Measurements from ENCODE around the gene ACAP3. TPM values are rescaled to one million over a fixed set of nuclear protein-coding genes. Genes with fewer than 3 reads are reported as not detected.

ACAP3 gene
- total and polyA plus RNA-seq, 7 donors, result 7.2 to 57.1 (median 23.5) TPM

DNA sequence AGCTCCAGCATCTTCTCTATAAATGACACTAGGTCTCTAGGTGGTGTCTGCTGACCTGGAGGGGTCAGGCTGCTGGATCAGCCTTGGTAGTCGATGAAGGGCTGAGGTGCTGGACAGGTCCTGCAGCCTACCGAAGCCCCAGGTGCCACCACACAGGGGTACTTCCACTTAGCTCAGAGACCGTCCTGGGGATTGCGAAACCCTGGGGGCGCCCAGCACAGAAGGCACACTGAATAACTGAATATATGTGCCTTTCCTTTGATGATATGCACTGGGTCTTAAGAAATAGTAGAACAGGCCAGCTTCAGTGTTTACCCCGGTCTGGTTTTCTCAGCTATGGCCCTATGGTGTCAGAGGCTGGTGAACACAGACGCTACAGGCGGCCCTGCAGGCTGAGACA is 45.0 kb downstream of the ACAP3 start:
- no peak for DNase-seq
- WGBS, 2 donors, result 94 to 96% methylated on average over 8 of the region's 8 CpGs
- Histone ChIP-seq H3K9me3 (no peaks in the 10 kb centered on the region), H3K36me3 (peaks cover 21 to 77% (median 40%) of the 10 kb centered on the region in 4 donors), H3K27me3 (no peaks in the 10 kb centered on the region), H3K27ac (no peak overlapping the region), H3K4me3 (no peak overlapping the region), H3K4me1 (peaks cover 0 to 17% (median 9%) of the 10 kb centered on the region in 4 donors)
- no peak for TF ChIP-seq POLR2AphosphoS5 (IDR thresholded peaks at IDR 0.05)
- no peak for TF ChIP-seq CTCF (IDR thresholded peaks at IDR 0.05)
- TF ChIP-seq POLR2A (IDR thresholded peaks at IDR 0.05), result no peak
- no peak for TF ChIP-seq EP300 (IDR thresholded peaks at IDR 0.05)
- intact Hi-C loops (cut with DNase I), result no loop called here

GRCh38 chr1:1262071-1262470 is 45.7 kb downstream of the ACAP3 start:
- Histone ChIP-seq H3K27ac (no peak overlapping the region), H3K4me3 (no peak overlapping the region), H3K36me3 (peaks cover 21 to 70% (median 38%) of the 10 kb centered on the region in 4 donors), H3K9me3 (no peaks in the 10 kb centered on the region), H3K27me3 (no peaks in the 10 kb centered on the region), H3K4me1 (peaks cover 0 to 17% (median 9%) of the 10 kb centered on the region in 4 donors)
- intact Hi-C loops (cut with DNase I), result no loop called here
- TF ChIP-seq POLR2A (IDR thresholded peaks at IDR 0.05), result no peak
- TF ChIP-seq POLR2AphosphoS5 (IDR thresholded peaks at IDR 0.05), result no peak
- no peak for TF ChIP-seq EP300 (IDR thresholded peaks at IDR 0.05)
- no peak for TF ChIP-seq CTCF (IDR thresholded peaks at IDR 0.05)
- DNase-seq, result no peak
- WGBS, 2 donors, result 92 to 95% methylated on average over 17 of the region's 17 CpGs

- WGBS, 2 donors, result 76 to 84% methylated on average over 16 of the region's 16 CpGs
- Histone ChIP-seq H3K27me3 (no peaks in the 10 kb centered on the region), H3K4me3 (no peak overlapping the region), H3K36me3 (peaks cover 26 to 79% (median 41%) of the 10 kb centered on the region in 4 donors), H3K27ac (no peak overlapping the region), H3K9me3 (no peaks in the 10 kb centered on the region), H3K4me1 (peaks cover 0 to 17% (median 9%) of the 10 kb centered on the region in 4 donors)
- intact Hi-C loops (cut with DNase I), result no loop called here
- TF ChIP-seq CTCF (IDR thresholded peaks at IDR 0.05) (no peak), POLR2AphosphoS5 (IDR thresholded peaks at IDR 0.05) (no peak), POLR2A (IDR thresholded peaks at IDR 0.05) (no peak), EP300 (IDR thresholded peaks at IDR 0.05) (no peak)
- no peak for DNase-seq
These were observed 46.7 kb downstream of the ACAP3 start for GRCh38 chr1:1260843-1261560.

GRCh38 chr1:1259951-1260600 is 47.7 kb downstream of the ACAP3 start:
- 84% methylated on average over 26 of the region's 26 CpGs for WGBS, 2 donors
- H3K9me3 ChIP-seq, result no peaks in the 10 kb centered on the region
- DNase-seq, result no peak
- peaks cover 32 to 86% (median 47%) of the 10 kb centered on the region in 4 donors for H3K36me3 ChIP-seq
- H3K27ac ChIP-seq, result no peak overlapping the region
- H3K4me1 ChIP-seq, result peaks cover 0 to 14% (median 6%) of the 10 kb centered on the region in 4 donors
- TF ChIP-seq CTCF (IDR thresholded peaks at IDR 0.05) (no peak), EP300 (IDR thresholded peaks at IDR 0.05) (no peak), POLR2AphosphoS5 (IDR thresholded peaks at IDR 0.05) (no peak), POLR2A (IDR thresholded peaks at IDR 0.05) (no peak)
- H3K4me3 ChIP-seq, result no peak overlapping the region
- intact Hi-C loops (cut with DNase I), result no loop called here
- no peaks in the 10 kb centered on the region for H3K27me3 ChIP-seq

All from sigmoid colon (tissue), 7 donors.